Measurements from ENCODE around the gene PLCL2. TPM values are rescaled to one million over a fixed set of nuclear protein-coding genes. Genes with fewer than 3 reads are reported as not detected.

Gene PLCL2
- total RNA-seq, 1 donor from 2014 or later = 64.5 TPM

GRCh38 chr3:17023006-17023664 lies 138.4 kb downstream of the PLCL2 start:
- ATAC-seq (ENCODE audit: poor library complexity) = no peak
- DNase-seq = no peak
- intact Hi-C loops (cut with DNase I) = no loop called here

GRCh38 chr3:17025594-17026139 lies 140.9 kb downstream of the PLCL2 start:
- ATAC-seq (ENCODE audit: poor library complexity) (peak; percentile 53), DNase-seq (no peak)
- intact Hi-C loops (cut with DNase I) = no loop called here

GRCh38 chr3:17027318-17027717 lies 142.6 kb downstream of the PLCL2 start:
- ATAC-seq (ENCODE audit: poor library complexity) (peak; percentile 77), DNase-seq (no peak)
- intact Hi-C loops (cut with DNase I) = no loop called here

GRCh38 chr3:17028363-17028762 lies 143.6 kb downstream of the PLCL2 start:
- DNase-seq (no peak), ATAC-seq (ENCODE audit: poor library complexity) (no peak)
- intact Hi-C loops (cut with DNase I) = no loop called here

GRCh38 chr3:17030438-17030837 lies 145.7 kb downstream of the PLCL2 start:
- DNase-seq (no peak), ATAC-seq (ENCODE audit: poor library complexity) (no peak)
- intact Hi-C loops (cut with DNase I) = loop anchor here (10.0 kb wide), 1 partner anchor 746 kb away; no protein-coding TSS in a partner anchor

GRCh38 chr3:17030956-17031652 lies 146.3 kb downstream of the PLCL2 start:
- no peak for ATAC-seq (ENCODE audit: poor library complexity)
- intact Hi-C loops (cut with DNase I) = loop anchor here (10.0 kb wide), 1 partner anchor 746 kb away; no protein-coding TSS in a partner anchor

GRCh38 chr3:17032407-17033034 lies 147.8 kb downstream of the PLCL2 start:
- intact Hi-C loops (cut with DNase I) = loop anchor here (10.0 kb wide), 1 partner anchor 748 kb away; no protein-coding TSS in a partner anchor
- DNase-seq = no peak
- ATAC-seq (ENCODE audit: poor library complexity) = peak; percentile 54

More at GRCh38 chr3:17030956-17031652, 146.3 kb downstream of the PLCL2 start:
- no peak for DNase-seq

GRCh38 chr3:17033516-17034168 lies 148.9 kb downstream of the PLCL2 start:
- peak; percentile 39 for ATAC-seq (ENCODE audit: poor library complexity)
- intact Hi-C loops (cut with DNase I) = loop anchor here (10.0 kb wide), 1 partner anchor 749 kb away; no protein-coding TSS in a partner anchor
- DNase-seq = no peak

GRCh38 chr3:17035033-17035432 lies 150.3 kb downstream of the PLCL2 start:
- intact Hi-C loops (cut with DNase I) = loop anchor here (10.0 kb wide), 1 partner anchor 750 kb away; no protein-coding TSS in a partner anchor
- DNase-seq (no peak), ATAC-seq (ENCODE audit: poor library complexity) (no peak)

GRCh38 chr3:17035966-17036365 lies 151.2 kb downstream of the PLCL2 start:
- DNase-seq = no peak
- ATAC-seq (ENCODE audit: poor library complexity) = no peak
- intact Hi-C loops (cut with DNase I) = loop anchor here (10.0 kb wide), 1 partner anchor 751 kb away; no protein-coding TSS in a partner anchor

GRCh38 chr3:17038141-17038540 lies 153.4 kb downstream of the PLCL2 start:
- DNase-seq (no peak), ATAC-seq (ENCODE audit: poor library complexity) (no peak)
- intact Hi-C loops (cut with DNase I) = loop anchor here (10.0 kb wide), 1 partner anchor 753 kb away; no protein-coding TSS in a partner anchor

- DNase-seq (no peak), ATAC-seq (ENCODE audit: poor library complexity) (peak; percentile 13)
- intact Hi-C loops (cut with DNase I) = loop anchor here (10.0 kb wide), 1 partner anchor 754 kb away; no protein-coding TSS in a partner anchor
Observed at GRCh38 chr3:17038900-17039553, 154.3 kb downstream of the PLCL2 start.

- intact Hi-C loops (cut with DNase I) = loop anchor here (10.0 kb wide), 1 partner anchor 755 kb away; no protein-coding TSS in a partner anchor
Observed at GRCh38 chr3:17039594-17039993, 154.8 kb downstream of the PLCL2 start.

GRCh38 chr3:17040322-17040989 lies 155.7 kb downstream of the PLCL2 start:
- no peak for DNase-seq
- intact Hi-C loops (cut with DNase I) = no loop called here
- peak; percentile 52 for ATAC-seq (ENCODE audit: poor library complexity)

More at GRCh38 chr3:17039594-17039993, 154.8 kb downstream of the PLCL2 start:
- no peak for DNase-seq
- ATAC-seq (ENCODE audit: poor library complexity) = peak; percentile 45

GRCh38 chr3:17040990-17041377 lies 156.2 kb downstream of the PLCL2 start:
- ATAC-seq (ENCODE audit: poor library complexity) = no peak
- DNase-seq = no peak
- intact Hi-C loops (cut with DNase I) = no loop called here

- intact Hi-C loops (cut with DNase I) = no loop called here
- no peak for DNase-seq
- no peak for ATAC-seq (ENCODE audit: poor library complexity)
Observed at GRCh38 chr3:17044855-17045254, 160.1 kb downstream of the PLCL2 start.

GRCh38 chr3:17045705-17046104 lies 160.9 kb downstream of the PLCL2 start:
- DNase-seq (no peak), ATAC-seq (ENCODE audit: poor library complexity) (no peak)
- intact Hi-C loops (cut with DNase I) = no loop called here
